Measurements from ENCODE around the gene LIX1. TPM values are rescaled to one million over a fixed set of nuclear protein-coding genes. Genes with fewer than 3 reads are reported as not detected.

Gene LIX1
- polyA plus RNA-seq, 1 donor from 2014 or later = 1.9 TPM

GRCh38 chr5:97098922-97099321 lies 43.5 kb downstream of the LIX1 start:
- H3F3A ChIP-seq (ENCODE audit: insufficient read depth, low read length, poor library complexity, severe bottlenecking) = no peaks in the 10 kb centered on the region
- H3K27ac ChIP-seq (ENCODE audit: low read length) = no peak overlapping the region
- no peak overlapping the region for H3K9ac ChIP-seq (ENCODE audit: low read length)
- no peaks in the 10 kb centered on the region for H3K9me3 ChIP-seq (ENCODE audit: low read length)
- TF ChIP-seq EZH2 (IDR thresholded peaks at IDR 0.05; ENCODE audit: borderline replicate concordance, insufficient read depth, low read length, poor library complexity, severe bottlenecking) (no peak), RAD21 (conservative IDR thresholded peaks at IDR 0.05) (no peak), CTCF (IDR thresholded peaks at IDR 0.05; ENCODE audit: poor library complexity, severe bottlenecking) (no peak), REST (IDR thresholded peaks at IDR 0.05; ENCODE audit: borderline replicate concordance) (no peak), MXI1 (conservative IDR thresholded peaks at IDR 0.05; ENCODE audit: poor library complexity, severe bottlenecking) (no peak), POLR2AphosphoS5 (IDR thresholded peaks at IDR 0.05) (no peak), TAF1 (IDR thresholded peaks at IDR 0.05; ENCODE audit: low read depth) (no peak), SMC3 (conservative IDR thresholded peaks at IDR 0.05; ENCODE audit: poor library complexity) (no peak), EP300 (conservative IDR thresholded peaks at IDR 0.05; ENCODE audit: poor library complexity, severe bottlenecking) (no peak)
- H3K9me2 ChIP-seq (ENCODE audit: insufficient read depth, low read length) = no peaks in the 10 kb centered on the region
- H3K4me3 ChIP-seq (ENCODE audit: low read length) = no peak overlapping the region
- H4K20me1 ChIP-seq (ENCODE audit: insufficient read depth) = no peaks in the 10 kb centered on the region
- H3K4me2 ChIP-seq (ENCODE audit: low read length) = no peak overlapping the region
- no peaks in the 10 kb centered on the region for H3K79me2 ChIP-seq (replicated peaks; ENCODE audit: insufficient read depth, low read length)
- no peaks in the 10 kb centered on the region for H3K36me3 ChIP-seq (ENCODE audit: insufficient read depth, low read length)
- no peaks in the 10 kb centered on the region for H3K27me3 ChIP-seq (ENCODE audit: insufficient read depth, low read depth, low read length)
- H2AFZ ChIP-seq (ENCODE audit: low read depth, low read length) = no peak overlapping the region

- no peak overlapping the region for H3K27ac ChIP-seq (ENCODE audit: low read length)
- no peaks in the 10 kb centered on the region for H3K27me3 ChIP-seq (ENCODE audit: insufficient read depth, low read depth, low read length)
- H3K9me2 ChIP-seq (ENCODE audit: insufficient read depth, low read length) = no peaks in the 10 kb centered on the region
- H4K20me1 ChIP-seq (ENCODE audit: insufficient read depth) = no peaks in the 10 kb centered on the region
- no peaks in the 10 kb centered on the region for H3K79me2 ChIP-seq (replicated peaks; ENCODE audit: insufficient read depth, low read length)
- no peak overlapping the region for H2AFZ ChIP-seq (ENCODE audit: low read depth, low read length)
- H3K36me3 ChIP-seq (ENCODE audit: insufficient read depth, low read length) = no peaks in the 10 kb centered on the region
- H3K4me2 ChIP-seq (ENCODE audit: low read length) = no peak overlapping the region
- no peaks in the 10 kb centered on the region for H3K9me3 ChIP-seq (ENCODE audit: low read length)
- TF ChIP-seq TAF1 (IDR thresholded peaks at IDR 0.05; ENCODE audit: low read depth) = no peak
- TF ChIP-seq CTCF (IDR thresholded peaks at IDR 0.05; ENCODE audit: poor library complexity, severe bottlenecking) = no peak
- no peak for TF ChIP-seq MXI1 (conservative IDR thresholded peaks at IDR 0.05; ENCODE audit: poor library complexity, severe bottlenecking)
- no peak for TF ChIP-seq RAD21 (conservative IDR thresholded peaks at IDR 0.05)
- TF ChIP-seq REST (IDR thresholded peaks at IDR 0.05; ENCODE audit: borderline replicate concordance) = no peak
- TF ChIP-seq POLR2AphosphoS5 (IDR thresholded peaks at IDR 0.05) = no peak
- no peak for TF ChIP-seq EP300 (conservative IDR thresholded peaks at IDR 0.05; ENCODE audit: poor library complexity, severe bottlenecking)
- no peak for TF ChIP-seq SMC3 (conservative IDR thresholded peaks at IDR 0.05; ENCODE audit: poor library complexity)
- no peak for TF ChIP-seq EZH2 (IDR thresholded peaks at IDR 0.05; ENCODE audit: borderline replicate concordance, insufficient read depth, low read length, poor library complexity, severe bottlenecking)
- no peak overlapping the region for H3K4me3 ChIP-seq (ENCODE audit: low read length)
- H3F3A ChIP-seq (ENCODE audit: insufficient read depth, low read length, poor library complexity, severe bottlenecking) = no peaks in the 10 kb centered on the region
- H3K9ac ChIP-seq (ENCODE audit: low read length) = no peak overlapping the region
Measured at GRCh38 chr5:97097326-97098230, 44.8 kb downstream of the LIX1 start.

Data from neural cell (in vitro differentiated cells).